ENCODE data around the gene CRIP2. TPM values are rescaled to one million over a fixed set of nuclear protein-coding genes. Genes with fewer than 3 reads are reported as not detected.

The CRIP2 gene
- total and polyA plus RNA-seq, 2 experiments from 2014 or later: 3.4 to 9.6 TPM

DNA sequence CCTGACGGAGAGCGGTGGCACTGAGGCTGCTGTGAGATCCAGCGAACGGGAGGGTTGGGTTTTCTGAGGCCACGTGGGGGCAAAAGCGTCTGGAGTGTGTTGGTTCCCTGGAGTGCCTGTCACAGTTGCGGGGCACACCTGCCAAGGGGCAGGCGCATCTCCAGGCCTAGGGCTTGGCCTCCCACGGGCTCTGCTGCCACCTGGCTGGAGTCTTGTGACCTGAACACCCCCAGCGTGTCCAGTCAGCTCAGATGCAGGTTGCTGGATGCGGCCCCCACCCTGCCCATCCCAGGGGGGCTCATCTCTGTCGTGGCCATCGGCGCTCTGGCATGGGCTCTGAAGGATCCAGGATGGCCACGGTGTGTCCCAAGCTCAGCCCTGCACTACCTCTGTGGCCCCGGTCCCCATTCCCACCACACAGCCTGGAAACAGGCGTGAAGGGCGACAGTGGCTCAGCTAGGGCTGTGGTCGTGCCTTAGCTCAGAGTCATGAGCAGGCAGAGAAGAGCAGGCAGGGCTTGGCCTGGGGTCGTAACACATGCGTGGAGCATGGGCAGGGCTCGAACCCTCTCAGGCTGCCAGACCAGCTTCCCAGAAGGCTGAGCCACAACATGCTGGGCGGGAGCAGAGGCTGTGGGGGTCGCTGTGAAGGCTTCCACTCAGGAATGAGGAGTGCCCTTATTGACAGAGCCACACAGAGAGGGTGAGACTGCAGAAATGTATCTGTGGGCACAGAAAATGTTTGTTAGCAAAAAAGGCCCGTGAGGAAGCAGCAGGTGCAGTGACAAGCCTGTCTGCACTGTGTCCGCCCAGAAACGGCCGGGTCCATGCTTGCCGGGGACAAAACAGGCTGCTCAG, 23.5 kb upstream of the CRIP2 start (continued):
- TF ChIP-seq, protein P1, sequence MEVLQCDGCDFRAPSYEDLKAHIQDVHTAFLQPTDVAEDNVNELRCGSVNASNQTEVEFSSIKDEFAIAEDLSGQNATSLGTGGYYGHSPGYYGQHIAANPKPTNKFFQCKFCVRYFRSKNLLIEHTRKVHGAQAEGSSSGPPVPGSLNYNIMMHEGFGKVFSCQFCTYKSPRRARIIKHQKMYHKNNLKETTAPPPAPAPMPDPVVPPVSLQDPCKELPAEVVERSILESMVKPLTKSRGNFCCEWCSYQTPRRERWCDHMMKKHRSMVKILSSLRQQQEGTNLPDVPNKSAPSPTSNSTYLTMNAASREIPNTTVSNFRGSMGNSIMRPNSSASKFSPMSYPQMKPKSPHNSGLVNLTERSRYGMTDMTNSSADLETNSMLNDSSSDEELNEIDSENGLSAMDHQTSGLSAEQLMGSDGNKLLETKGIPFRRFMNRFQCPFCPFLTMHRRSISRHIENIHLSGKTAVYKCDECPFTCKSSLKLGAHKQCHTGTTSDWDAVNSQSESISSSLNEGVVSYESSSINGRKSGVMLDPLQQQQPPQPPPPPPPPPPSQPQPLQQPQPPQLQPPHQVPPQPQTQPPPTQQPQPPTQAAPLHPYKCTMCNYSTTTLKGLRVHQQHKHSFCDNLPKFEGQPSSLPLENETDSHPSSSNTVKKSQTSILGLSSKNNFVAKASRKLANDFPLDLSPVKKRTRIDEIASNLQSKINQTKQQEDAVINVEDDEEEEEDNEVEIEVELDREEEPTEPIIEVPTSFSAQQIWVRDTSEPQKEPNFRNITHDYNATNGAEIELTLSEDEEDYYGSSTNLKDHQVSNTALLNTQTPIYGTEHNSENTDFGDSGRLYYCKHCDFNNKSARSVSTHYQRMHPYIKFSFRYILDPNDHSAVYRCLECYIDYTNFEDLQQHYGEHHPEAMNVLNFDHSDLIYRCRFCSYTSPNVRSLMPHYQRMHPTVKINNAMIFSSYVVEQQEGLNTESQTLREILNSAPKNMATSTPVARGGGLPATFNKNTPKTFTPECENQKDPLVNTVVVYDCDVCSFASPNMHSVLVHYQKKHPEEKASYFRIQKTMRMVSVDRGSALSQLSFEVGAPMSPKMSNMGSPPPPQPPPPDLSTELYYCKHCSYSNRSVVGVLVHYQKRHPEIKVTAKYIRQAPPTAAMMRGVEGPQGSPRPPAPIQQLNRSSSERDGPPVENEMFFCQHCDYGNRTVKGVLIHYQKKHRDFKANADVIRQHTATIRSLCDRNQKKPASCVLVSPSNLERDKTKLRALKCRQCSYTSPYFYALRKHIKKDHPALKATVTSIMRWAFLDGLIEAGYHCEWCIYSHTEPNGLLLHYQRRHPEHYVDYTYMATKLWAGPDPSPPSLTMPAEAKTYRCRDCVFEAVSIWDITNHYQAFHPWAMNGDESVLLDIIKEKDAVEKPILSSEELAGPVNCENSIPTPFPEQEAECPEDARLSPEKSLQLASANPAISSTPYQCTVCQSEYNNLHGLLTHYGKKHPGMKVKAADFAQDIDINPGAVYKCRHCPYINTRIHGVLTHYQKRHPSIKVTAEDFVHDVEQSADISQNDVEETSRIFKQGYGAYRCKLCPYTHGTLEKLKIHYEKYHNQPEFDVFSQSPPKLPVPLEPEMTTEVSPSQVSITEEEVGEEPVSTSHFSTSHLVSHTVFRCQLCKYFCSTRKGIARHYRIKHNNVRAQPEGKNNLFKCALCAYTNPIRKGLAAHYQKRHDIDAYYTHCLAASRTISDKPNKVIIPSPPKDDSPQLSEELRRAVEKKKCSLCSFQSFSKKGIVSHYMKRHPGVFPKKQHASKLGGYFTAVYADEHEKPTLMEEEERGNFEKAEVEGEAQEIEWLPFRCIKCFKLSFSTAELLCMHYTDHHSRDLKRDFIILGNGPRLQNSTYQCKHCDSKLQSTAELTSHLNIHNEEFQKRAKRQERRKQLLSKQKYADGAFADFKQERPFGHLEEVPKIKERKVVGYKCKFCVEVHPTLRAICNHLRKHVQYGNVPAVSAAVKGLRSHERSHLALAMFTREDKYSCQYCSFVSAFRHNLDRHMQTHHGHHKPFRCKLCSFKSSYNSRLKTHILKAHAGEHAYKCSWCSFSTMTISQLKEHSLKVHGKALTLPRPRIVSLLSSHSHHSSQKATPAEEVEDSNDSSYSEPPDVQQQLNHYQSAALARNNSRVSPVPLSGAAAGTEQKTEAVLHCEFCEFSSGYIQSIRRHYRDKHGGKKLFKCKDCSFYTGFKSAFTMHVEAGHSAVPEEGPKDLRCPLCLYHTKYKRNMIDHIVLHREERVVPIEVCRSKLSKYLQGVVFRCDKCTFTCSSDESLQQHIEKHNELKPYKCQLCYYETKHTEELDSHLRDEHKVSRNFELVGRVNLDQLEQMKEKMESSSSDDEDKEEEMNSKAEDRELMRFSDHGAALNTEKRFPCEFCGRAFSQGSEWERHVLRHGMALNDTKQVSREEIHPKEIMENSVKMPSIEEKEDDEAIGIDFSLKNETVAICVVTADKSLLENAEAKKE (CRISPR knock-in tag; IDR thresholded peaks at IDR 0.05): no peak
- TF ChIP-seq ETS1 (IDR thresholded peaks at IDR 0.05) (no peak), ZNF331 (CRISPR knock-in tag; IDR thresholded peaks at IDR 0.05; ENCODE audit: low read depth) (no peak)
- TF ChIP-seq, protein P2, sequence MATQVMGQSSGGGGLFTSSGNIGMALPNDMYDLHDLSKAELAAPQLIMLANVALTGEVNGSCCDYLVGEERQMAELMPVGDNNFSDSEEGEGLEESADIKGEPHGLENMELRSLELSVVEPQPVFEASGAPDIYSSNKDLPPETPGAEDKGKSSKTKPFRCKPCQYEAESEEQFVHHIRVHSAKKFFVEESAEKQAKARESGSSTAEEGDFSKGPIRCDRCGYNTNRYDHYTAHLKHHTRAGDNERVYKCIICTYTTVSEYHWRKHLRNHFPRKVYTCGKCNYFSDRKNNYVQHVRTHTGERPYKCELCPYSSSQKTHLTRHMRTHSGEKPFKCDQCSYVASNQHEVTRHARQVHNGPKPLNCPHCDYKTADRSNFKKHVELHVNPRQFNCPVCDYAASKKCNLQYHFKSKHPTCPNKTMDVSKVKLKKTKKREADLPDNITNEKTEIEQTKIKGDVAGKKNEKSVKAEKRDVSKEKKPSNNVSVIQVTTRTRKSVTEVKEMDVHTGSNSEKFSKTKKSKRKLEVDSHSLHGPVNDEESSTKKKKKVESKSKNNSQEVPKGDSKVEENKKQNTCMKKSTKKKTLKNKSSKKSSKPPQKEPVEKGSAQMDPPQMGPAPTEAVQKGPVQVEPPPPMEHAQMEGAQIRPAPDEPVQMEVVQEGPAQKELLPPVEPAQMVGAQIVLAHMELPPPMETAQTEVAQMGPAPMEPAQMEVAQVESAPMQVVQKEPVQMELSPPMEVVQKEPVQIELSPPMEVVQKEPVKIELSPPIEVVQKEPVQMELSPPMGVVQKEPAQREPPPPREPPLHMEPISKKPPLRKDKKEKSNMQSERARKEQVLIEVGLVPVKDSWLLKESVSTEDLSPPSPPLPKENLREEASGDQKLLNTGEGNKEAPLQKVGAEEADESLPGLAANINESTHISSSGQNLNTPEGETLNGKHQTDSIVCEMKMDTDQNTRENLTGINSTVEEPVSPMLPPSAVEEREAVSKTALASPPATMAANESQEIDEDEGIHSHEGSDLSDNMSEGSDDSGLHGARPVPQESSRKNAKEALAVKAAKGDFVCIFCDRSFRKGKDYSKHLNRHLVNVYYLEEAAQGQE (IDR thresholded peaks at IDR 0.05; ENCODE audit: unreplicated experiment): no peak

Measured in GM23338 (cell line).